GM12878 (cell line): ENCODE results near the gene GABBR2. TPM values are rescaled to one million over a fixed set of nuclear protein-coding genes. Genes with fewer than 3 reads are reported as not detected.

Experiments used
- ATAC-seq: fragments of 200-7000 bp; cut with Tn5 transposase; 3 replicates; pipeline ENCODE4 v1.9.1; 2020; ENCODE audit warnings: mild to moderate bottlenecking, moderate library complexity
- BruUV-seq: library from RNA; stranded (reverse); fragments of 400-500 nt; replicated peaks from 2 replicates; lab custom pipeline; 2021; lab: Mats Ljungman, UMichigan
- CTCF ChIA-PET: fragments of 300-600 bp; sonication (Branson Sonifier 250); formaldehyde crosslinking; extraction: SDS; loops from one replicate; lab custom pipeline; 2021; ENCODE audit warnings: inconsistent platforms; lab: Yijun Ruan, JAX
- POLR2A ChIA-PET: fragments of 350-600 bp; formaldehyde crosslinking; extraction: SDS; loops from one replicate; lab custom pipeline; 2021; ENCODE audit warnings: inconsistent platforms; lab: Charles Lee
- RAD21 ChIA-PET: fragments of 300-600 bp; sonication (Branson Sonifier 250); formaldehyde crosslinking; loops from one replicate; lab custom pipeline; 2023; ENCODE audit warnings: antibody characterized with exemption; ENCODE audit not compliant: unreplicated experiment; lab: Charles Lee
- SMC1A ChIA-PET: fragments of 300-600 bp; sonication (Branson Sonifier 250); formaldehyde crosslinking; loops from one replicate; lab custom pipeline; 2023; ENCODE audit not compliant: unreplicated experiment, uncharacterized antibody; lab: Charles Lee
- DNase-seq: peaks from one replicate; pipeline ENCODE4 v3.0.0-alpha.2; 2011; ENCODE audit warnings: low read depth, low spot score
- FAIRE-seq: peaks from 3 replicates; lab custom pipeline; 2011; peaks lifted over from hg19 to GRCh38; lab: Jason Lieb, UNC
- H2AFZ ChIP-seq: 2 replicates; pipeline ENCODE4 v1.6.0; 2011; ENCODE audit warnings: low read depth, low read length, control low read depth; ENCODE audit not compliant: control insufficient read depth
- H3K27ac ChIP-seq: 2 replicates; pipeline ENCODE4 v1.5.1; 2011; ENCODE audit warnings: control low read depth; ENCODE audit not compliant: control insufficient read depth, insufficient read depth
- H3K27me3 ChIP-seq, 2 experiments: replicated peaks in 1 of 2; 2 replicates each; pipeline versions ENCODE4 v1.6.0 to v1.6.1; 2011; ENCODE audit warnings: low read length in 1 of 2; ENCODE audit not compliant: control insufficient read depth in 2 of 2, insufficient read depth in 2 of 2
- H3K36me3 ChIP-seq, 2 experiments: 2 replicates each; pipeline ENCODE4 v1.5.1; 2011; ENCODE audit warnings: low read length in 1 of 2; ENCODE audit not compliant: control insufficient read depth in 2 of 2, insufficient read depth in 2 of 2
- H3K4me1 ChIP-seq: 2 replicates; pipeline ENCODE4 v1.6.1; 2011; ENCODE audit warnings: mild to moderate bottlenecking, low read length, moderate library complexity, mixed read lengths; ENCODE audit not compliant: control insufficient read depth, insufficient read depth
- H3K4me2 ChIP-seq: 2 replicates; pipeline ENCODE4 v1.6.0; 2011; ENCODE audit warnings: control low read depth; ENCODE audit not compliant: control insufficient read depth, insufficient read depth
- H3K4me3 ChIP-seq: fragments of 200-600 bp; sonication (generic); 2 replicates; pipeline ENCODE4 v1.5.1; 2016
- H3K79me2 ChIP-seq: 2 replicates; pipeline ENCODE4 v1.6.0; 2011; ENCODE audit warnings: low read length; ENCODE audit not compliant: control insufficient read depth, insufficient read depth
- H3K9ac ChIP-seq: 2 replicates; pipeline ENCODE4 v1.8.0; 2011; ENCODE audit warnings: low read length, control low read depth, mixed read lengths; ENCODE audit not compliant: control insufficient read depth, insufficient read depth
- H3K9me3 ChIP-seq: replicated peaks from 3 replicates; pipeline ENCODE4 v1.5.1; 2011; ENCODE audit warnings: mild to moderate bottlenecking, low read length; ENCODE audit not compliant: control insufficient read depth, insufficient read depth
- H4K20me1 ChIP-seq: 2 replicates; pipeline ENCODE4 v1.6.0; 2011; ENCODE audit not compliant: control insufficient read depth, insufficient read depth
- BACH1 ChIP-seq: fragments of 450-650 bp; IDR thresholded peaks from 2 replicates; pipeline ENCODE4 v1.6.1; 2017; ENCODE audit warnings: mild to moderate bottlenecking, borderline replicate concordance
- NFIC ChIP-seq: IDR thresholded peaks from 2 replicates; pipeline ENCODE4 v1.6.1; 2012; ENCODE audit warnings: low read depth, mild to moderate bottlenecking, inconsistent platforms, low read length, moderate library complexity
- NFYB ChIP-seq: IDR thresholded peaks from 2 replicates; pipeline ENCODE4 v1.6.1; 2011; ENCODE audit warnings: low read depth, mild to moderate bottlenecking, low read length, improper control_type of control experiment, moderate library complexity; ENCODE audit not compliant: insufficient read depth
- SREBF1 ChIP-seq: IDR thresholded peaks from 2 replicates; pipeline ENCODE4 v1.6.1; 2012; ENCODE audit warnings: mild to moderate bottlenecking, low read length
- TCF12 ChIP-seq: IDR thresholded peaks from 2 replicates; pipeline ENCODE4 v1.6.1; 2011; ENCODE audit warnings: low read depth, mild to moderate bottlenecking, low read length
- TCF3 ChIP-seq: IDR thresholded peaks from 2 replicates; pipeline ENCODE4 v1.6.1; 2012; ENCODE audit warnings: low read depth, mild to moderate bottlenecking, low read length, borderline replicate concordance; ENCODE audit not compliant: insufficient read depth
- USF2 ChIP-seq: IDR thresholded peaks from 2 replicates; pipeline ENCODE4 v1.6.1; 2011; ENCODE audit warnings: low read depth, low read length, improper control_type of control experiment, borderline replicate concordance
- ZNF384 ChIP-seq: IDR thresholded peaks from 2 replicates; pipeline ENCODE4 v1.6.1; 2012; ENCODE audit warnings: low read depth, mild to moderate bottlenecking, low read length, improper control_type of control experiment, borderline replicate concordance
- ZNF622 ChIP-seq: fragments of 450-650 bp; IDR thresholded peaks from 2 replicates; pipeline ENCODE4 v1.6.1; 2017; ENCODE audit warnings: mild to moderate bottlenecking, inconsistent platforms
- WGBS: methylation state at CpG from one replicate; pipeline ENCODE4 v1.1.6; 2016; ENCODE audit warnings: low lambda C conversion rate; ENCODE audit not compliant: insufficient replicate concordance, insufficient coverage; ENCODE audit errors: missing lambda C conversion rate; 5-methylcytosine and 5-hydroxymethylcytosine counted together
- in situ Hi-C: fragments of 300-500 bp; cut with MboI; formaldehyde crosslinking; loops from 9 replicates; pipeline ENCODE4 v1.14.3; 2018; ENCODE audit warnings: mixed read lengths
- intact Hi-C: fragments of 100-400 bp; cut with micrococcal nuclease; formaldehyde crosslinking; loops from one replicate; pipeline ENCODE4 v1.14.2; 2022; ENCODE audit not compliant: unreplicated experiment
- polyA plus RNA-seq, 11 experiments: library from polyadenylated mRNA; depleted of rRNA in 4 of 11; unstranded in 6 of 11; stranded (reverse) in 5 of 11; fragments of >200 nt; fragmentation: Nextera tagmentation in 4 of 11; fragmentation: Illumina TruSeq in 1 of 11; extraction: Ambion mirVana in 4 of 11; extraction: Trizol in 1 of 11; gene quantifications; 1 replicate in 1 of 11; 2 replicates in 10 of 11; pipeline versions ENCODE4 v1.2.1 to v1.2.3, GENCODE V29; 2011 to 2016; ENCODE audit warnings: inconsistent platforms in 2 of 11, missing spikeins in 2 of 11, low read depth in 1 of 11
- total RNA-seq, 4 experiments: library from RNA; depleted of rRNA in 3 of 4; stranded (reverse); fragments of >200 nt in 3 of 4; fragmentation: Illumina TruSeq in 1 of 4; extraction: Trizol in 1 of 4; gene quantifications; 2 replicates each; pipeline versions ENCODE4 v1.2.1 to v1.2.3, GENCODE V29; 2013 to 2021

The GABBR2 gene
- total and polyA plus RNA-seq, 10 of the 15 experiments (the other 5 are each of a cell fraction or from before 2014, with no cell fraction given): 0.02 to 2.2 (median 0.06) TPM; not detected in 2

DNA sequence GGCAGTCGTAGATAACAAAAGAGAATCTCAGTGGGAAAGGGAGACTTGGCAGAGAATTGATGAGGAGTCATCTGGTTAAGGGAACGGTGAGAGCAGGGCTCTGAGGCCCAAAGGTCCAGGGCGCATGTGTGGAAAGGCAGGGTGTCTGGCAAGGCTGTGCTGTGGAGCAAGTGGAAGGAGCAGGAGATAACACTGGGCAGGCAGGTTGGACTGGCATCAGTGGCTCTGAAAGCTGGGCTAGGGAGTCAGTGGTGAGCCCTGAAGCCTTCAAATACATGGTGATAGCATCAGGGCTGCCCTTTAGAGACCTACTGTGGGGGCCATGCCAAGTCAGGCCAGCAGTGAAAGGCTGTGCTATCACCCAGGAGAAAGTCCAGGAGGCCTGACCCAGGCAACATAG lies 131.3 kb downstream of the GABBR2 start (continued):
- no peak for TF ChIP-seq USF2
- no peak for TF ChIP-seq NFYB

DNA sequence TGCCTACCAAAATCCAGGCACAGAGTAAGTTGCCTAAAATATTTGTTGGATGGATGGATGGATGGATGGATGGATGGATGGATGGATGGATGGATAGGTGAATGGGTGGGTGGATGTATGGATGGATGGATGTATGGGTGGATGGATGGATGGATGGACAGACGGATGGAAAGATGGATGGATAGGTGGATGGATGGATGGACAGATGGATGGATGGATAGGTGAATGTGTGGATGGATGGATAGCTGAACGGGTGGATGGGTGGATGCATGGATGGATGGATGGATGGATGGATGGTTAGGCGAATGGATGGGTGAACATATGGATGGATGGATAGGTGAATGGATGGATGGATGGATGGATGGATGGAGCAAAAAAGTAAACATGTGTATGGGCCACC lies 131.9 kb downstream of the GABBR2 start:
- H4K20me1 ChIP-seq: no peaks in the 10 kb centered on the region; the same call in 1 of the 2 replicates
- BruUV-seq: no TSS peak
- peaks cover 28% of the 10 kb centered on the region for H3K4me1 ChIP-seq
- H3K27ac ChIP-seq: no peak overlapping the region
- SMC1A ChIA-PET: no interaction called here
- CTCF ChIA-PET: no interaction called here
- H3K9me3 ChIP-seq: peaks cover 3% of the 10 kb centered on the region; the same call in 2 of the 3 replicates
- no peak for FAIRE-seq
- no peaks in the 10 kb centered on the region for H3K79me2 ChIP-seq
- H3K36me3 ChIP-seq: no peaks in the 10 kb centered on the region
- H3K4me3 ChIP-seq: no peak overlapping the region
- H3K9ac ChIP-seq: no peak overlapping the region
- 82% methylated on average over 3 of the region's 3 CpGs for WGBS
- intact Hi-C loops: no loop called here
- no peaks in the 10 kb centered on the region for H3K27me3 ChIP-seq
- in situ Hi-C loops: no loop called here
- POLR2A ChIA-PET: no interaction called here
- no peak overlapping the region for H3K4me2 ChIP-seq
- RAD21 ChIA-PET: no interaction called here
- no peak for ATAC-seq
- no peak overlapping the region for H2AFZ ChIP-seq
- no peak for DNase-seq
- TF ChIP-seq TCF12: no peak
- TF ChIP-seq ZNF384: no peak
- TF ChIP-seq NFIC: no peak
- no peak for TF ChIP-seq TCF3
- no peak for TF ChIP-seq SREBF1
- TF ChIP-seq BACH1: no peak
- no peak for TF ChIP-seq ZNF622
- TF ChIP-seq, all 136 proteins: peak for 0
